HG02885 (cell line): Measurements from ENCODE around the gene FDXR.

Experiments used
- ATAC-seq: cut with Tn5 transposase; IDR thresholded peaks from one replicate; pipeline ENCODE4 v1.9.1; 2021; ENCODE audit warnings: mild to moderate bottlenecking; ENCODE audit not compliant: unreplicated experiment, poor library complexity

Gene FDXR

GRCh38 chr17:74818291-74818938 lies 54.4 kb downstream of the FDXR start:
- ATAC-seq, result no peak

DNA sequence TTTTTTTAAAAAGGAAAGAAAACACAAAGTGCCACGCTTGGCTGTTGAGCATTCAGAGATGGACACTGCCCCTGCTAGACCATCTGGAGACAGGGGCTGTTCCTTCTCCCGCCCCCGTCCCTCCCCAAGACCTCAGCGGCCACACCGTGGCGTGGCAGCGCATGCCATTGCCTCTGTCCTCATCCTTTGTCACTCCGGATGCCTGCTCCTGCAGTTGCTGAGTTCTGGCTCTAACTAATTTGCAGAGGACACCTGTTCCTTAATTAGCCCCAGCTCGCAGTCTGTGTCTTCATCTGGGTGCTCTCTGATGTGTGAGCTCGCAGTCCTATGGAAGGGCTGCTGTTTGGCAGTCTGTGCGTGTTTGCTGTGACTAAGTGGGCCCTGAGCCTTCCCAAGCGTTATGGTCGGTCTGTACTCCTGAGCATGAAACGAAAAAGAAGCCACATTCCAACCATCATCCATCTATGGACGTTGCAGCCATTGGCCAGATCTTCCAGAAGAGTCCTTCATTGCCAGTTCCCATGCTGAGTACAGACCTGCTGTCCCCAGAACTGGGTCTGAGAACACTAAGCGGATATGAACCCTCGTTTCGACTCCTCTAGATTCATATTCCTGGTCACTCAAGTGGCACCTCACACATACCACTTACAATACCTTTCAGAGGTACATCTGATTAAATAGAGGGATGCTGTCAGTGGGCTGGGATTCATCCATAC lies 55.7 kb downstream of the FDXR start:
- no peak for ATAC-seq

- ATAC-seq, result no peak
Observed at GRCh38 chr17:74815550-74816370, 57.0 kb downstream of the FDXR start.

DNA sequence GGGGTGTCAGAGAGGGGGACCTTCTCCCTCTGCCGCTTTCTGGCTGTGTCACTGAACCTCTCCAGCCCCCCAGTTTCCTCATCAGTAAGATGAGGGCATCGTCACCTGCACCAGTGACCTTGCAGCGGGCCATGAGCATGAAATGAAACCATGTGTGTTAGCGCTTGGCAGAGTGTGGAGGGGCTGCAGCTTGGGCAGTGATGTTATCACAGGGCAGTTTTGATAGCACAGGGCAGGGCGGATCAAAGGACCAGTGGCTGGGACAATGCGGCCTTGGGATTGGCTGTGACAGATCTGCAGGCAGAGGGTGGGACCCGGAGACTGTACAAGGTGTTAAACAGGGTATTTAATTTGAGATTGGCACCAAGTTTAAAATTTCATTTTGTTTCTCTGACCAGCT lies 57.7 kb downstream of the FDXR start:
- ATAC-seq, result no peak

GRCh38 chr17:74814453-74814852 lies 58.3 kb downstream of the FDXR start:
- ATAC-seq, result no peak
